Caki2 (cell line): ENCODE measurements around the gene RALGDS. TPM values are rescaled to one million over a fixed set of nuclear protein-coding genes. Genes with fewer than 3 reads are reported as not detected.
A peak's percentile ranks its signal among the peaks of the same experiment; 100 is the strongest.

Experiments used
- DNase-seq: peaks from one replicate; pipeline ENCODE4 v3.0.0-alpha.2; 2015; ENCODE audit warnings: low read depth
- in situ Hi-C: cut with HindIII; loops from 2 replicates; pipeline ENCODE4 v1.10.0; 2016; ENCODE audit warnings: low sequenced_read_pairs, low pct_unique_long_range_greater_than_20kb, mixed read lengths
- total RNA-seq: library from RNA; depleted of rRNA; stranded (reverse); fragments of >200 nt; shearing (Covaris generic); gene quantifications from 2 replicates; pipeline ENCODE4 v1.2.3, GENCODE V29; 2014; ENCODE audit warnings: low replicate concordance

Gene RALGDS
- total RNA-seq, 1 experiment from 2014 or later: 18.6 TPM

GRCh38 chr9:133140174-133140505 is 19.1 kb upstream of the RALGDS start:
- no peak for DNase-seq
- in situ Hi-C loops: no loop called here

- no peak for DNase-seq
- in situ Hi-C loops: no loop called here
These were observed 18.5 kb upstream of the RALGDS start for GRCh38 chr9:133139246-133140173.

GRCh38 chr9:133137451-133138231 is 16.6 kb upstream of the RALGDS start:
- in situ Hi-C loops: no loop called here
- DNase-seq: no peak

- DNase-seq: peak; percentile 96
- in situ Hi-C loops: no loop called here
These were observed 14.2 kb upstream of the RALGDS start for GRCh38 chr9:133135146-133135745.

GRCh38 chr9:133134388-133135145 is 13.5 kb upstream of the RALGDS start:
- DNase-seq: no peak
- in situ Hi-C loops: no loop called here

GRCh38 chr9:133133681-133134387 is 12.8 kb upstream of the RALGDS start:
- in situ Hi-C loops: no loop called here
- peak; percentile 91 for DNase-seq

- DNase-seq: no peak
- in situ Hi-C loops: no loop called here
These were observed 11.1 kb upstream of the RALGDS start for GRCh38 chr9:133132174-133132573.

- no peak for DNase-seq
- in situ Hi-C loops: no loop called here
These were observed 10.5 kb upstream of the RALGDS start for GRCh38 chr9:133131506-133131905.

GRCh38 chr9:133130685-133131244 is 9.7 kb upstream of the RALGDS start:
- in situ Hi-C loops: no loop called here
- DNase-seq: no peak

GRCh38 chr9:133129001-133129795 is 8.2 kb upstream of the RALGDS start:
- no peak for DNase-seq
- in situ Hi-C loops: no loop called here

GRCh38 chr9:133128152-133128551 is 7.1 kb upstream of the RALGDS start:
- in situ Hi-C loops: no loop called here
- no peak for DNase-seq

GRCh38 chr9:133127340-133127981 is 6.4 kb upstream of the RALGDS start:
- DNase-seq: peak; percentile 45
- in situ Hi-C loops: no loop called here

- in situ Hi-C loops: no loop called here
- DNase-seq: no peak
These were observed 5.8 kb upstream of the RALGDS start for GRCh38 chr9:133126697-133127339.

- DNase-seq: peak; percentile 30
- in situ Hi-C loops: no loop called here
These were observed 5.1 kb upstream of the RALGDS start for GRCh38 chr9:133125941-133126696.

- in situ Hi-C loops: no loop called here
- no peak for DNase-seq
These were observed 3.9 kb upstream of the RALGDS start for GRCh38 chr9:133124907-133125275.
